ENCODE data around the gene SGSH.

SGSH gene

GRCh38 chr17:80171681-80172080 is 48.5 kb downstream of the SGSH start:
- Histone ChIP-seq H3K36me3 (ENCODE audit: control insufficient read depth in 2 of 2, insufficient read depth in 1 of 2, low read length in 2 of 2) (no peaks in the 10 kb centered on the region), H3K9me3 (ENCODE audit: control insufficient read depth, insufficient read depth, low read depth, low read length) (no peaks in the 10 kb centered on the region), H3K4me3 (ENCODE audit: low read depth, low read length) (no peak overlapping the region), H3K27ac (ENCODE audit: extremely low read depth, low read depth, low read length) (no peak overlapping the region), H3K4me1 (ENCODE audit: control insufficient read depth, insufficient read depth, low read length) (no peaks in the 10 kb centered on the region)
- CTCF ChIA-PET: interaction anchor here (0.6 to 1.2 kb wide), 3 partner anchors 25 to 810 kb away, joined by 3 to 5 read pairs (median 3); no protein-coding TSS in a partner anchor
- TF ChIP-seq ZNF18 (tag by site-specific recombination; IDR thresholded peaks at IDR 0.05) (no peak), KLF1 (tag by site-specific recombination; IDR thresholded peaks at IDR 0.05) (no peak), ZIC2 (tag by site-specific recombination; IDR thresholded peaks at IDR 0.05) (no peak), ZNF350 (tag by site-specific recombination; IDR thresholded peaks at IDR 0.05) (no peak), ZNF664 (tag by site-specific recombination; IDR thresholded peaks at IDR 0.05) (no peak), ZNF473 (tag by site-specific recombination; IDR thresholded peaks at IDR 0.05) (no peak), ZNF37A (tag by site-specific recombination; IDR thresholded peaks at IDR 0.05) (no peak), ZNF600 (tag by site-specific recombination; IDR thresholded peaks at IDR 0.05) (no peak), SCRT2 (tag by site-specific recombination; IDR thresholded peaks at IDR 0.05) (no peak), ZBTB11 (tag by site-specific recombination; conservative IDR thresholded peaks at IDR 0.05; ENCODE audit: low read depth) (no peak)
- POLR2A ChIA-PET: no interaction called here

GRCh38 chr17:80169784-80170500 is 50.2 kb downstream of the SGSH start, which contains the start of gene CARD14:
TSS of gene CARD14 (plus strand) at chr17:80170030. CDS start at chr17:80181439, 11,409 bp downstream.
- CTCF ChIA-PET: interaction anchor here (0.6 kb wide), 1 partner anchor 25 kb away, joined by 3 read pairs; no protein-coding TSS in a partner anchor

GRCh38 chr17:80169107-80169506 is 51.0 kb downstream of the SGSH start:
- H3K4me1 ChIP-seq (ENCODE audit: control insufficient read depth, insufficient read depth, low read length): no peaks in the 10 kb centered on the region
- H3K9me3 ChIP-seq (ENCODE audit: control insufficient read depth, insufficient read depth, low read depth, low read length): no peaks in the 10 kb centered on the region
- no peak overlapping the region for H3K27ac ChIP-seq (ENCODE audit: extremely low read depth, low read depth, low read length)
- H3K36me3 ChIP-seq (ENCODE audit: control insufficient read depth in 2 of 2, insufficient read depth in 1 of 2, low read length in 2 of 2): no peaks in the 10 kb centered on the region
- H3K4me3 ChIP-seq (ENCODE audit: low read depth, low read length): no peak overlapping the region
- TF ChIP-seq ZSCAN5A (tag by site-specific recombination; IDR thresholded peaks at IDR 0.05): no peak
- TF ChIP-seq ZFP41 (tag by site-specific recombination; IDR thresholded peaks at IDR 0.05; ENCODE audit: borderline replicate concordance): no peak
- no peak for TF ChIP-seq IKZF3 (tag by site-specific recombination; IDR thresholded peaks at IDR 0.05)
- TF ChIP-seq ZNF704 (tag by site-specific recombination; IDR thresholded peaks at IDR 0.05): no peak
- TF ChIP-seq SCRT2 (tag by site-specific recombination; IDR thresholded peaks at IDR 0.05): no peak
- TF ChIP-seq ZNF548 (tag by site-specific recombination; IDR thresholded peaks at IDR 0.05): no peak
- no peak for TF ChIP-seq ZNF2 (tag by site-specific recombination; IDR thresholded peaks at IDR 0.05)
- peak; percentile 97 for TF ChIP-seq ZNF623 (tag by site-specific recombination; IDR thresholded peaks at IDR 0.05)
- peak; percentile 39 for TF ChIP-seq ZIC2 (tag by site-specific recombination; IDR thresholded peaks at IDR 0.05)
- TF ChIP-seq ZNF223 (tag by site-specific recombination; IDR thresholded peaks at IDR 0.05): no peak
- CTCF ChIA-PET: interaction anchor here (0.6 to 2.0 kb wide), 2 partner anchors 26 to 28 kb away, joined by 3 to 5 read pairs; no protein-coding TSS in a partner anchor
- POLR2A ChIA-PET: no interaction called here

More at GRCh38 chr17:80169784-80170500, 50.2 kb downstream of the SGSH start, which contains the start of gene CARD14:
- H3K36me3 ChIP-seq (ENCODE audit: control insufficient read depth in 2 of 2, insufficient read depth in 1 of 2, low read length in 2 of 2): no peaks in the 10 kb centered on the region
- TF ChIP-seq ZNF366 (tag by site-specific recombination; conservative IDR thresholded peaks at IDR 0.05) (no peak), ZNF600 (tag by site-specific recombination; IDR thresholded peaks at IDR 0.05) (no peak), HOXD13 (CRISPR knock-in tag; IDR thresholded peaks at IDR 0.05; ENCODE audit: borderline replicate concordance) (no peak)
- no peak within 1 kb of the TSS for H3K27ac ChIP-seq (ENCODE audit: extremely low read depth, low read depth, low read length)
- no peak within 1 kb of the TSS for H3K4me3 ChIP-seq (ENCODE audit: low read depth, low read length)
- POLR2A ChIA-PET: no interaction called here
- H3K4me1 ChIP-seq (ENCODE audit: control insufficient read depth, insufficient read depth, low read length): no peaks in the 10 kb centered on the region
- H3K9me3 ChIP-seq (ENCODE audit: control insufficient read depth, insufficient read depth, low read depth, low read length): no peaks in the 10 kb centered on the region

All from HEK293 (cell line).